ENCODE results near the gene NAPG.

- TF ChIP-seq POLR2A (IDR thresholded peaks at IDR 0.05), result no peak
- no peak for TF ChIP-seq CTCF (IDR thresholded peaks at IDR 0.05)
These were observed 32.6 kb downstream of the NAPG start for GRCh38 chr18:10558243-10558966.
